NCI-H2107 treated with DMSO at 0.1 percent for 48 hours (cell line): ENCODE measurements around the gene COLQ.
"Not testable (repeated sequence)": the region's sequence is repeated elsewhere in the genome, so short reads cannot be mapped to it uniquely, and the experiment has no call there.

Source experiments
- DNase-seq: peaks from one replicate; lab custom pipeline; 2025; ENCODE audit not compliant: unreplicated experiment; lab: John Stamatoyannopoulos, UW

The COLQ gene

GRCh38 chr3:15521573-15521965 is at the start of gene COLQ:
COLQ (minus strand) TSS chr3:15521706; CDS start chr3:15521625, 81 bp downstream.
- no peak for DNase-seq

- DNase-seq: no peak
Observed at GRCh38 chr3:15563190-15563589, 41.7 kb upstream of the COLQ start.

- no peak for DNase-seq
Observed at GRCh38 chr3:15562560-15562959, 41.1 kb upstream of the COLQ start.

DNA sequence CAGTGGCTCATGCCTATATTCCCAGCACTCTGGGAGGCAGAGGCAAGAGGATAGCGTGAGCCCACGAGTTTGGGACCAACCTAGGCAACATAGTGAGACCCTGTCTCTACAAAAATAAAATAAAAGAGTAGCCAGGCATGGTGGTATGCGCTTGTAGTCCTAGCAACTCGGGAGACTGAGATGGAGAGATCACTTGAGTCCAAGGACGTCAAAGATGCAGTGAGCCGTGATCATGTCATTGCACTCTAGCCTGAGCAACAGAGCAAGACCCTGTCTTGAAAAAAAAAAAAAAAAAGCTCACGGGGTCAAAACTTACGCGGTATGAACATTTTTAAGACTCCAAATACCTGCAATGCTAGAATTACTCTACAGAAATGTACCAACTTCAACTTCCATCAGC is 37.1 kb upstream of the COLQ start:
- no peak for DNase-seq

GRCh38 chr3:15557511-15557946 is 36.0 kb upstream of the COLQ start:
- peak; percentile 36 for DNase-seq

GRCh38 chr3:15556512-15556911 is 35.0 kb upstream of the COLQ start:
- no peak for DNase-seq

GRCh38 chr3:15553749-15554148 is 32.2 kb upstream of the COLQ start:
- DNase-seq: no peak

DNA sequence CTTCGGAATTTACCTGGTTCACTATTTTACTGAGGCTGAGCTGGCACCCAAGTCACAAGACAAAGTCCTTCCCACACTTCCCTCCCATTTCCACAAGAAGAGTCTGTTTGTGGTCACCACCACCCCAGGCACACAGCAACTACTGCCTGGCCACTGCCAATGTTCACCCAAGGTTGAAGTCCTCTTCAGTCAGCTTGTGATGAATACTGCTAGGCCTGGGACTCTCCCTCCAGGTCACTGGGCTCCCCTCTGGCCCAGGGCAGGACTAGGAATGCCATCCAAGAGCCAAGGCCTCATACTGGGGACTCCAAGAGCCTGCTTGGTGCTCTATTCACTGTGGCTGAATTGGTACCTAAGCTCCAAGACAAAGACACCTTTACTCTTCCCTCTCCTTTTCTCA is 30.4 kb upstream of the COLQ start:
- no peak for DNase-seq

- DNase-seq: no peak
Observed at GRCh38 chr3:15549846-15550245, 28.3 kb upstream of the COLQ start.

- DNase-seq: no peak
Observed at GRCh38 chr3:15542614-15543013, 21.1 kb upstream of the COLQ start.

- no peak for DNase-seq
Observed at GRCh38 chr3:15541371-15541770, 19.9 kb upstream of the COLQ start.

GRCh38 chr3:15539066-15539465 is 17.6 kb upstream of the COLQ start:
- DNase-seq: no peak

GRCh38 chr3:15538345-15538744 is 16.8 kb upstream of the COLQ start:
- no peak for DNase-seq

DNA sequence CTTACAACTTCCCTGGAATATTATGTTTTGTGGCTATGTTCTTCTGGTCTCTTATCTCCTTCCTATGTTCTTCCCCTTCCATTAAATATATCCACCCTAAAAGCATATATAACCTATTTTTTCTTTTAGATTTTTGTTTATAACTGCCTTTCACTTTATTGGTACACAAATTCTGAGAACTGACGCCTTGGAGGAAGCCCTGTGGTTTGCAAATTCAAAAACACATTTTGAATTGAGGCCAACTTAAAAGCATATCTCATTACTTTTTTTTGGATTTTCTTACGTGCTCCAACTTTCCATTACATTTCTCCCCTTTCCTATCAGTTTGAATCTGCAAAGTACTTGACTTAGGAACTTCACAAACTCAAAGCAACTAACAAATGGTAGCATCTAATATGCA is 15.3 kb upstream of the COLQ start:
- no peak for DNase-seq

DNA sequence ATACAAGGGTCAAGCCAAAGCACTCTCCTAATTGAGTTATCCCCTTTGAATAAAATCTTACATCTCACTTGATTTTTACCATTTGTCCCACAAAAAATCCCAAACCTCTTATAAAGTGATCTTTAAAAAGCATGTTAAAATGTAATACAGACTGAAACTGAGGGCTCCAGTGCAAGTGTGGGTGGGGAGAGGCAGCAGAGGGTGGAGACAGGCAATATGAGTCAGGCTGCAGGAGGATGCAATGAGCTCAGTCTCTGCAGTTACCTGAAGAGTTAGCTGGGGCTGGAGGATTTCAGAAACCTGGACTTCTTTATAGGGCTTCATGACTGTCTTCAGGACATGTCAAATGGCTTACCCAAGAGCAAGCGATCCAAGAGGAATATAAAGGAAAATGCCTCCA is 14.2 kb upstream of the COLQ start:
- DNase-seq: no peak

DNA sequence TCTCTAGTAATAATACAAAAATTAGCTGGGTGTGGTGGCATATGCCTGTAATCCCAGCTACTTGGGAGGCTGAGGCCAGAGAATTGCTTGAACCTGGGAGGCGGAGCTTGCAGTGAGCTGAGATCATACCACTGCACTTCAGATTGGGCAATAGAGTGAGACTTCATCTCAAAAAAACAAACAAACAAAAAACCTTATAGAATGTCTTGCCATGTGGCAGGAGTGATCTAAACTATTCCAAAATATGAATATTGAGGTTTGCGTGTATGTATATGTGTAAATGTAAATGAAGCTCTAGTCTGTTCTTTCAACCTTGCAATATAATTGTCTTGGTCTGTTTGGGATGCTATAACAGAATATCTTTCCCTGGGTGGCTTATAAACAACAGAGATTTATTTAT is 11.1 kb upstream of the COLQ start:
- DNase-seq: not testable (repeated sequence)

GRCh38 chr3:15531346-15531745 is 9.8 kb upstream of the COLQ start:
- DNase-seq: no peak

DNA sequence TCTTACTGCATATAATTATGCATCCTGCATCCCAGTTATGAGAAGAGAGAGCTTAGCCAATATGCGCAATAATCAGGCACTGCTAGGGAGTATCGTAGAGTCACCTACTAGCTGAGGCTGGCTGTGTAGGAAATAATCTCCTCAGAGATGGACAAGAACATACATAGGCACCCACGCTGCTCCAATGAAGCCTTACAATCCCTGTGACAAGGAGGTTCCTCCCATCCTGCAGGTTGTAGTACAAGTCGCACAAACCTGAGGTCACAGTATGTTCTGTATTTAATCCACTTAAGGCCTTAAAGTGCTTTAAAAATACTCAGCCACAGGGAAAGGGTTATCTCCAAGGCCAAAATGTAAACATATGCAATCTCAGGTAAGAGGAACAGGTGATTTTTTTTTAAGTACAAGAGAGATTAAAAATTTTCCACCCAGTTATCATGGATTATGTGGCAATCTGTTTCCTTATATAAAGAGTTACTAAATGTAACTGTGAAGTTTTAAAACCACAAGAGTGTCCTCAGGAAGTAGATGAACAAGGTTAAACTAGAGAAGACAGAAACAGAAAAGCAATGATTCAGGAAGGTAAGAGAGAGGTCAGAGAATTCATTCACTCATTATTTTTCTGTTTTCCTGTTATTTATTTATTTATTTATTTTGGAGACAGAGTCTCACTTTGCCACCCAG is 7.5 kb upstream of the COLQ start:
- DNase-seq: no peak

DNA sequence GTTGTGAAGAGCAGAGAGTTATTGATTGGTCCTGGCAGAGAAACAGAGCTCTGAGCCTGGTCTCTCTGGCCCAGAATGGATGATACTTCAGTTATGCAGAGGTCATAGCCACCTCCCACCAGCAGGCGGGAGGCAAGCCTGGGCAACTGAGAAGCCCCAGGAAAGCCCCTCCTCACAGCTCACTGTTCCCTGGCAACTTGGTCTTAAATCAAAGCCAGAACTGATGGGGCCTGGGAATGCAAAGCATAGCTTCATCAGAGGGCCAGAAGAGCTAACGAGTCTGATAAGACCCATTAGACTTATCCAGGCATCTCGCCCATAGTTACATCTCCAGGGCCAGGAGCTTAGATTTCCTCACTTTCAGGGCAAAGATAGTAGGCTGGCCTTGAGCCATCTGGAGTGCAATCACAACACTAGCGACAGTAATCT is 5.5 kb upstream of the COLQ start:
- DNase-seq: no peak

- DNase-seq: no peak
Observed at GRCh38 chr3:15525790-15526189, 4.3 kb upstream of the COLQ start.

GRCh38 chr3:15523660-15524417 is 2.3 kb upstream of the COLQ start:
- DNase-seq: no peak

DNA sequence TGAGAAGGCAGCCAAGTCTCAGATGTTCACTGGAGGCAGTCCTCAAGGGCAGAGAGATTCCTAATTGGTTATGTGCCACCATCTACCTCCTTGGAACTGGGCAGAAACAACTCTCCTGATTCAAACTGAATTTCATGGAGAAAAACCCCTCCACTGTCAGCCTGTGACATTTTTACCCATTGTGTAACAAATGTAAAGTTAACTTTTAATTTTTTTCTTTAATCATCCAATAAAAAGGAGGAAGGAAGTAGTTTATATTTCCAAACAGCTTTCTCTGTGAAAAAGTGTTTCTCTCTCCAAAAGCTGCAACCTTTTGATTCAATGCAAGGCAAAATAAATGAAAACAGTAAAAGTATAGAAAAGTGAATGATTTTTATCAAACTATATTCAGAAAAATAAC is 510 bp upstream of the COLQ start:
- no peak for DNase-seq
